Suppressor macrophage treated with lipopolysaccharide for 1 hour (primary cell): ENCODE data around the gene CYTH1.
"Not testable (repeated sequence)": the region's sequence is repeated elsewhere in the genome, so short reads cannot be mapped to it uniquely, and the experiment has no call there.

Experiments
- DNase-seq, 3 donors: peaks; one replicate each; pipeline ENCODE4 v3.0.0-alpha.2; 2020 to 2022

CYTH1 gene

GRCh38 chr17:78687125-78687524 lies 94.9 kb downstream of the CYTH1 start:
- no peak for DNase-seq

- no peak for DNase-seq
Measured at GRCh38 chr17:78684026-78684425, 98.0 kb downstream of the CYTH1 start.

- no peak for DNase-seq
Measured at GRCh38 chr17:78683408-78683961, 98.6 kb downstream of the CYTH1 start.

- no peak for DNase-seq
Measured at GRCh38 chr17:78682363-78682762, 99.7 kb downstream of the CYTH1 start.

GRCh38 chr17:78680436-78680835 lies 101.6 kb downstream of the CYTH1 start:
- DNase-seq, result no peak

- no peak for DNase-seq
Measured at GRCh38 chr17:78679495-78680395, 102.3 kb downstream of the CYTH1 start.

- DNase-seq, result no peak
Measured at GRCh38 chr17:78678711-78679110, 103.4 kb downstream of the CYTH1 start.

- no peak for DNase-seq
Measured at GRCh38 chr17:78678222-78678557, 103.9 kb downstream of the CYTH1 start.

GRCh38 chr17:78677303-78678221 lies 104.5 kb downstream of the CYTH1 start:
- DNase-seq, result no peak

- DNase-seq, result no peak
Measured at GRCh38 chr17:78676412-78677302, 105.4 kb downstream of the CYTH1 start.

GRCh38 chr17:78675836-78676235 lies 106.2 kb downstream of the CYTH1 start:
- no peak for DNase-seq

- no peak for DNase-seq
Measured at GRCh38 chr17:78675316-78675616, 106.8 kb downstream of the CYTH1 start.

GRCh38 chr17:78674595-78675315 lies 107.3 kb downstream of the CYTH1 start:
- DNase-seq, result no peak

- DNase-seq, result no peak
Measured at GRCh38 chr17:78674156-78674555, 107.9 kb downstream of the CYTH1 start.

- DNase-seq, result no peak
Measured at GRCh38 chr17:78673395-78673794, 108.7 kb downstream of the CYTH1 start.

- DNase-seq, result no peak
Measured at GRCh38 chr17:78672871-78673371, 109.2 kb downstream of the CYTH1 start.

GRCh38 chr17:78672005-78672404 lies 110.1 kb downstream of the CYTH1 start:
- DNase-seq, result peak in 2 of 3 donors; percentile 25 to 45

- DNase-seq, result not testable (repeated sequence)
Measured at GRCh38 chr17:78671726-78672001, 110.4 kb downstream of the CYTH1 start.

- no peak for DNase-seq
Measured at GRCh38 chr17:78670850-78671725, 111.0 kb downstream of the CYTH1 start.

GRCh38 chr17:78669975-78670518 lies 112.0 kb downstream of the CYTH1 start:
- no peak for DNase-seq
